K562 (cell line): ENCODE data around the gene VTN. TPM values are rescaled to one million over a fixed set of nuclear protein-coding genes. Genes with fewer than 3 reads are reported as not detected.

Source experiments
- CCAR2 ChIP-seq: fragments of 200-400 bp; formaldehyde crosslinking; IDR thresholded peaks from 2 replicates; pipeline ENCODE4 v1.6.1; 2017; ENCODE audit warnings: mild to moderate bottlenecking, low read depth, low read length
- CSDE1 ChIP-seq, 2 experiments: fragments of 450-650 bp; IDR thresholded peaks; 2 replicates each; pipeline ENCODE4 v1.6.1; 2016; ENCODE audit warnings: mild to moderate bottlenecking in 1 of 2
- E4F1 ChIP-seq: fragments of 250-450 bp; sonication (Bioruptor Pico); IDR thresholded peaks from 2 replicates; pipeline ENCODE4 v1.5.0; 2021; ENCODE audit warnings: mild to moderate bottlenecking, borderline replicate concordance
- FUS ChIP-seq: fragments of 200-400 bp; formaldehyde crosslinking; optimal IDR thresholded peaks from 2 replicates; pipeline ENCODE3; 2017; ENCODE audit warnings: low read depth, low read length
- HDAC1 ChIP-seq, 2 experiments: fragments of 450-650 bp; IDR thresholded peaks; 2 replicates each; pipeline ENCODE4 v1.6.1; 2016 to 2017; ENCODE audit warnings: inconsistent platforms in 1 of 2, mild to moderate bottlenecking in 1 of 2, moderate library complexity in 1 of 2
- HMBOX1 ChIP-seq: sonication (generic); IDR thresholded peaks from 2 replicates; pipeline ENCODE4 v1.6.1; 2016
- KLF1 ChIP-seq: fragments of 450-650 bp; IDR thresholded peaks from 2 replicates; pipeline ENCODE4 v1.6.1; 2016; ENCODE audit warnings: missing genetic modification characterization, missing compliant biosample characterization
- PATZ1 ChIP-seq: fragments of 250-450 bp; sonication (Bioruptor Pico); IDR thresholded peaks from 2 replicates; pipeline ENCODE4 v1.5.0; 2020; ENCODE audit warnings: mild to moderate bottlenecking, borderline replicate concordance
- PYGO2 ChIP-seq: fragments of 450-650 bp; IDR thresholded peaks from 2 replicates; pipeline ENCODE4 v1.6.1; 2016; ENCODE audit warnings: mild to moderate bottlenecking, missing genetic modification characterization, moderate library complexity, missing compliant biosample characterization
- RNF219 ChIP-seq: fragments of 250-450 bp; sonication (Bioruptor Pico); IDR thresholded peaks from 2 replicates; pipeline ENCODE4 v1.5.0; 2022; ENCODE audit warnings: mild to moderate bottlenecking
- SMARCA5 ChIP-seq: fragments of 450-650 bp; IDR thresholded peaks from 2 replicates; pipeline ENCODE4 v1.6.1; 2016
- THAP7 ChIP-seq: fragments of 250-450 bp; sonication (Bioruptor Pico); IDR thresholded peaks from 2 replicates; pipeline ENCODE4 v1.5.0; 2021
- ZBTB26 ChIP-seq: fragments of 450-650 bp; formaldehyde crosslinking; IDR thresholded peaks from 2 replicates; pipeline ENCODE4 v1.4.0; 2022; ENCODE audit warnings: missing genetic modification characterization
- ZNF655 ChIP-seq: fragments of 250-450 bp; sonication (Bioruptor Pico); IDR thresholded peaks from 2 replicates; pipeline ENCODE4 v1.5.0; 2021
- ZNF75A ChIP-seq: fragments of 450-650 bp; formaldehyde crosslinking; IDR thresholded peaks from 2 replicates; pipeline ENCODE4 v1.4.0; 2020; ENCODE audit warnings: mild to moderate bottlenecking
- polyA plus RNA-seq, 8 experiments: library from polyadenylated mRNA; depleted of rRNA in 4 of 8; stranded (reverse) in 5 of 8; unstranded in 3 of 8; fragments of >200 nt; fragmentation: Nextera tagmentation in 2 of 8; fragmentation: Illumina TruSeq in 1 of 8; extraction: Ambion mirVana in 2 of 8; extraction: Trizol in 1 of 8; gene quantifications; 2 replicates each; pipeline versions ENCODE4 v1.2.1 to v1.2.3, GENCODE V29; 2011 to 2014; ENCODE audit warnings: inconsistent platforms in 1 of 8, missing spikeins in 1 of 8
- total RNA-seq, 7 experiments: library from RNA; depleted of rRNA in 6 of 7; stranded (reverse); fragments of >200 nt in 6 of 7; fragmentation: Illumina TruSeq in 2 of 7; extraction: Trizol in 2 of 7; gene quantifications; 2 replicates each; pipeline versions ENCODE4 v1.2.1 to v1.2.3, GENCODE V29; 2011 to 2021; ENCODE audit warnings: low replicate concordance in 1 of 7

The VTN gene
- total and polyA plus RNA-seq, 9 of the 15 experiments (the other 6 are each of a cell fraction or from before 2014, with no cell fraction given): 0.13 to 1.0 (median 0.29) TPM; not detected in 1

GRCh38 chr17:28318759-28319597 lies 51.1 kb downstream of the VTN start, which contains the start of gene TMEM97 (continued):
- no peak for TF ChIP-seq THAP7
- TF ChIP-seq PYGO2: no peak
- TF ChIP-seq KLF1: no peak
- no peak for TF ChIP-seq ZNF655 (CRISPR knock-in tag)
- no peak for TF ChIP-seq CCAR2
- no peak for TF ChIP-seq E4F1
- TF ChIP-seq ZNF75A: no peak
- TF ChIP-seq HDAC1 (IDR thresholded peaks at IDR 0.05): peak in 1 of 2 experiments; percentile 78; a peak in 2 of 4 replicates
- no peak; a peak in 1 of 4 replicates for TF ChIP-seq CSDE1 (IDR thresholded peaks at IDR 0.05)
- TF ChIP-seq SMARCA5: no peak; the same call in 1 of the 2 replicates
- no peak for TF ChIP-seq HMBOX1
- no peak for TF ChIP-seq PATZ1 (CRISPR knock-in tag)
- TF ChIP-seq FUS: no peak
- TF ChIP-seq ZBTB26 (CRISPR knock-in tag): no peak
- TF ChIP-seq RNF219 (CRISPR knock-in tag): no peak
